Natural killer cell (primary cell): ENCODE measurements around the gene TMEM130. TPM values are rescaled to one million over a fixed set of nuclear protein-coding genes. Genes with fewer than 3 reads are reported as not detected.

Experiments used
- ATAC-seq, 3 donors: fragments of 150-1000 bp in 2 of 3; fragments of 200-7000 bp in 1 of 3; cut with Tn5 transposase; 1 replicate in 1 of 3; 2 replicates in 2 of 3; pipeline ENCODE4 v1.10.0; 2021; ENCODE audit warnings: mild to moderate bottlenecking in 2 of 3, moderate library complexity in 2 of 3
- DNase-seq, 2 donors: peaks; one replicate each; pipeline versions ENCODE4 v3.0.0 to v3.0.0-alpha.2; 2013 to 2021; ENCODE audit warnings: mixed read lengths in 1 of 2
- H3K27ac ChIP-seq: one replicate; pipeline ENCODE4 v1.5.1; 2013; ENCODE audit warnings: mild to moderate bottlenecking, low read length
- H3K27me3 ChIP-seq: one replicate; pipeline ENCODE4 v1.6.1; 2013; ENCODE audit warnings: low read length; ENCODE audit not compliant: control insufficient read depth, insufficient read depth
- H3K36me3 ChIP-seq: one replicate; pipeline ENCODE4 v1.6.1; 2013; ENCODE audit warnings: low read length; ENCODE audit not compliant: control insufficient read depth, insufficient read depth
- H3K4me1 ChIP-seq: one replicate; pipeline ENCODE4 v1.6.1; 2013; ENCODE audit warnings: low read length; ENCODE audit not compliant: control insufficient read depth, insufficient read depth
- H3K4me3 ChIP-seq: one replicate; pipeline ENCODE4 v1.5.1; 2013; ENCODE audit warnings: low read length
- H3K9me3 ChIP-seq: one replicate; pipeline ENCODE4 v1.6.1; 2013; ENCODE audit warnings: low read length; ENCODE audit not compliant: control insufficient read depth, insufficient read depth
- H3K27ac Mint-ChIP-seq, 2 donors: one replicate each; pipeline ENCODE4 v1.8.0; 2022; ENCODE audit warnings: mild to moderate bottlenecking in 2 of 2, mixed read lengths in 2 of 2, moderate library complexity in 1 of 2
- H3K27me3 Mint-ChIP-seq, 2 donors: one replicate each; pipeline ENCODE4 v1.8.0; 2022; ENCODE audit warnings: low read depth in 2 of 2, mixed read lengths in 2 of 2
- H3K36me3 Mint-ChIP-seq: one replicate; pipeline ENCODE4 v1.8.0; 2022; ENCODE audit warnings: mixed read lengths
- H3K4me1 Mint-ChIP-seq, 2 donors: one replicate each; pipeline ENCODE4 v1.8.0; 2022; ENCODE audit warnings: mixed read lengths in 2 of 2
- H3K4me3 Mint-ChIP-seq: one replicate; pipeline ENCODE4 v1.8.0; 2022; ENCODE audit warnings: mild to moderate bottlenecking, moderate library complexity, mixed read lengths
- H3K9me3 Mint-ChIP-seq, 2 donors: one replicate each; pipeline ENCODE4 v1.8.0; 2022; ENCODE audit warnings: mixed read lengths in 2 of 2
- CTCF ChIP-seq: fragments of 200-600 bp; IDR thresholded peaks from one replicate; pipeline ENCODE4 v1.8.0; 2022; ENCODE audit warnings: antibody characterized with exemption
- WGBS: methylation state at CpG from one replicate; pipeline ENCODE4 v1.1.7; 2013; ENCODE audit warnings: missing lambda C conversion rate; ENCODE audit not compliant: insufficient coverage; 5-methylcytosine and 5-hydroxymethylcytosine counted together
- intact Hi-C: fragments of 100-400 bp; cut with micrococcal nuclease; formaldehyde crosslinking; loops from one replicate; pipeline ENCODE4 v1.14.2; 2022
- total RNA-seq, 4 donors: library from RNA; stranded (reverse); fragments of 120-200 nt in 1 of 4; gene quantifications; one replicate each; pipeline versions ENCODE4 v1.2.3 to v1.2.4, GENCODE V29; 2013 to 2022

The TMEM130 gene
- total RNA-seq, 3 donors from 2014 or later (not counting 1 experiment from before 2014, with no cell fraction given), result not detected

- WGBS, result 88% methylated on average over 3 of the region's 3 CpGs
- no peaks in the 10 kb centered on the region for H3K36me3 Mint-ChIP-seq
- no peak overlapping the region for H3K27ac Mint-ChIP-seq
- H3K4me3 Mint-ChIP-seq, result no peak overlapping the region
- intact Hi-C loops, result no loop called here
- H3K9me3 Mint-ChIP-seq, result no peaks in the 10 kb centered on the region
- peaks cover 0 to 6% of the 10 kb centered on the region in 2 donors for H3K27me3 Mint-ChIP-seq
- ATAC-seq (no peak), DNase-seq (no peak)
- no peaks in the 10 kb centered on the region for H3K4me1 ChIP-seq
- H3K9me3 ChIP-seq, result no peaks in the 10 kb centered on the region
- no peaks in the 10 kb centered on the region for H3K36me3 ChIP-seq
- no peaks in the 10 kb centered on the region for H3K27me3 ChIP-seq
- H3K4me3 ChIP-seq, result no peak overlapping the region
- H3K4me1 Mint-ChIP-seq, result no peaks in the 10 kb centered on the region
- no peak for TF ChIP-seq CTCF
- no peak overlapping the region for H3K27ac ChIP-seq
Observed at GRCh38 chr7:98816967-98817710, 52.7 kb downstream of the TMEM130 start.

GRCh38 chr7:98816241-98816640 is 53.6 kb downstream of the TMEM130 start:
- WGBS, result 76% methylated on average over 4 of the region's 4 CpGs

GRCh38 chr7:98815313-98815712 is 54.5 kb downstream of the TMEM130 start:
- H3K27me3 ChIP-seq, result no peaks in the 10 kb centered on the region
- no peaks in the 10 kb centered on the region for H3K4me1 ChIP-seq
- H3K36me3 ChIP-seq, result no peaks in the 10 kb centered on the region
- intact Hi-C loops, result no loop called here
- no peak for TF ChIP-seq CTCF
- 88% methylated on average over 1 of the region's 1 CpG for WGBS
- Mint-ChIP-seq H3K27ac (no peak overlapping the region), H3K4me1 (no peaks in the 10 kb centered on the region), H3K9me3 (peaks cover 0 to 4% of the 10 kb centered on the region in 2 donors), H3K4me3 (no peak overlapping the region), H3K27me3 (peaks cover 0 to 3% of the 10 kb centered on the region in 2 donors), H3K36me3 (no peaks in the 10 kb centered on the region)
- H3K27ac ChIP-seq, result no peak overlapping the region
- peaks cover 8% of the 10 kb centered on the region for H3K9me3 ChIP-seq
- DNase-seq (no peak), ATAC-seq (no peak)
- no peak overlapping the region for H3K4me3 ChIP-seq

More at GRCh38 chr7:98816241-98816640, 53.6 kb downstream of the TMEM130 start:
- ATAC-seq (no peak), DNase-seq (no peak)
- Histone ChIP-seq H3K9me3 (no peaks in the 10 kb centered on the region), H3K36me3 (no peaks in the 10 kb centered on the region), H3K4me3 (no peak overlapping the region), H3K4me1 (no peaks in the 10 kb centered on the region), H3K27ac (no peak overlapping the region), H3K27me3 (no peaks in the 10 kb centered on the region)
- intact Hi-C loops, result no loop called here
- Mint-ChIP-seq H3K4me3 (no peak overlapping the region), H3K36me3 (no peaks in the 10 kb centered on the region), H3K4me1 (no peaks in the 10 kb centered on the region), H3K27ac (no peak overlapping the region), H3K9me3 (peaks cover 0 to under 1% of the 10 kb centered on the region in 2 donors), H3K27me3 (peaks cover 0 to 6% of the 10 kb centered on the region in 2 donors)
- no peak for TF ChIP-seq CTCF

DNA sequence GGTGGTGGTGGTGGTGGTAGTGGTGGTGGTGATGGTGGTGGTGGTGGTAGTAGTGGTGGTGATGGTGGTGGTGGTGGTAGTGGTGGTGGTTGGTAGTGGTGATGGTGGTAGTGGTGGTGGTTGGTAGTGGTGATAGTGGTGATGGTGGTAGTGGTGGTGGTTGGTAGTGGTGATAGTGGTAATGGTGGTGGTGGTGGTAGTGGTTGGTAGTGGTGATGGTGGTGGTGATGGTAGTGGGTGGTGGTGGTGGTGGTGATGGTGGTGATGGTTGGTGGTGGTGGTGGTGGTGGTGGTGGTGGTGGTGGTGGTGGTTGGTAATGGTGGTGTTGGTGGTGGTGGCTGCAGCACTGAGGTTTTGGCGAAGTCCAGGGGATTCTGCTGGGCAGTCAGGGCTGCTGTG is 58.5 kb downstream of the TMEM130 start:
- no peaks in the 10 kb centered on the region for H3K27me3 ChIP-seq
- TF ChIP-seq CTCF, result no peak
- ATAC-seq (no peak), DNase-seq (no peak)
- Mint-ChIP-seq H3K36me3 (no peaks in the 10 kb centered on the region), H3K4me1 (no peaks in the 10 kb centered on the region), H3K9me3 (peaks cover 0 to 4% of the 10 kb centered on the region in 2 donors), H3K27ac (no peak overlapping the region), H3K27me3 (peaks cover 0 to 2% of the 10 kb centered on the region in 2 donors), H3K4me3 (no peak overlapping the region)
- H3K4me1 ChIP-seq, result no peaks in the 10 kb centered on the region
- H3K9me3 ChIP-seq, result peaks cover 10% of the 10 kb centered on the region
- 100% methylated on average over 1 of the region's 1 CpG for WGBS
- H3K27ac ChIP-seq, result no peak overlapping the region
- H3K4me3 ChIP-seq, result no peak overlapping the region
- intact Hi-C loops, result no loop called here
- no peaks in the 10 kb centered on the region for H3K36me3 ChIP-seq
